NCI-H1417 treated with DMSO at 0.1 percent for 48 hours (cell line): Measurements from ENCODE around the gene BTRC.
"Not testable (repeated sequence)": the region's sequence is repeated elsewhere in the genome, so short reads cannot be mapped to it uniquely, and the experiment has no call there.

Source experiments
- DNase-seq: peaks from one replicate; lab custom pipeline; 2025; lab: John Stamatoyannopoulos, UW

Gene BTRC

GRCh38 chr10:101346177-101346576, 7.8 kb upstream of the BTRC start:
- DNase-seq: no peak

GRCh38 chr10:101351017-101351416, 2.9 kb upstream of the BTRC start:
- no peak for DNase-seq

- DNase-seq: no peak
Observed at GRCh38 chr10:101351477-101351876, 2.5 kb upstream of the BTRC start.

GRCh38 chr10:101352857-101353256, 1.1 kb upstream of the BTRC start:
- not testable (repeated sequence) for DNase-seq

- no peak for DNase-seq
Observed at GRCh38 chr10:101354328-101355071, 535 bp downstream of the BTRC start.

- DNase-seq: no peak
Observed at GRCh38 chr10:101355072-101355706, 1.2 kb downstream of the BTRC start.

GRCh38 chr10:101356132-101356531, 2.2 kb downstream of the BTRC start:
- DNase-seq: no peak

- DNase-seq: no peak
Observed at GRCh38 chr10:101357958-101358357, 4.0 kb downstream of the BTRC start.

GRCh38 chr10:101358706-101359300, 4.8 kb downstream of the BTRC start:
- DNase-seq: no peak

GRCh38 chr10:101360090-101360489, 6.1 kb downstream of the BTRC start:
- DNase-seq: not testable (repeated sequence)

GRCh38 chr10:101360841-101361240, 6.9 kb downstream of the BTRC start:
- not testable (repeated sequence) for DNase-seq

GRCh38 chr10:101363850-101364400, 10.0 kb downstream of the BTRC start:
- no peak for DNase-seq

- no peak for DNase-seq
Observed at GRCh38 chr10:101364721-101365120, 10.8 kb downstream of the BTRC start.

GRCh38 chr10:101367569-101368453, 13.8 kb downstream of the BTRC start:
- no peak for DNase-seq

GRCh38 chr10:101373063-101373462, 19.1 kb downstream of the BTRC start:
- no peak for DNase-seq

GRCh38 chr10:101373993-101374392, 20.0 kb downstream of the BTRC start:
- not testable (repeated sequence) for DNase-seq

GRCh38 chr10:101375076-101375475, 21.1 kb downstream of the BTRC start:
- DNase-seq: no peak

- no peak for DNase-seq
Observed at GRCh38 chr10:101379663-101380352, 25.8 kb downstream of the BTRC start.

GRCh38 chr10:101380353-101381017, 26.5 kb downstream of the BTRC start:
- no peak for DNase-seq

- DNase-seq: no peak
Observed at GRCh38 chr10:101385866-101386658, 32.1 kb downstream of the BTRC start.
